Islet of Langerhans (tissue), 1 donor: ENCODE measurements around the gene GPC6.
A peak's percentile ranks its signal among the peaks of the same experiment; 100 is the strongest.

Experiments
- FAIRE-seq: peaks from one replicate; lab custom pipeline; 2011; peaks lifted over from hg19 to GRCh38; lab: Jason Lieb, UNC

GPC6 gene

DNA sequence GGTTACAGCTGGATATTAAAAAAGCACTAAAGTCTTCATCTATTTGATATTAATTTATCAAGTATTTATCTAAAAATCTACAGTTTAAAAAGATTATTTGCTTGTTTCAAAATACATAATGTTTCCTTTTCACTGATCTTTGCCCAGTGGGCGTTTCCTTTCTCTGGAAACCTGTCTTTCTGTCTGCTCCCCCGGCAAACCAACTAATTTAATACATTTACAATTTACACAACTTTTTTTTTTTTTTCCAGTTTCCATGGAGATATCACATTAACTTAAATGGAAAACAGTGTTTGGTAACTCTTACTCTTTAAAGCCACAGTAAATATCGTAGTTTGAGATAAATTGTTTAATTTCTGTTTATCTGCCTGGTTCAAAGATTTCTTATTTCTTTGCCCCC, 5.3 kb downstream of the GPC6 start:
- FAIRE-seq: no peak

GRCh38 chr13:93233997-93234416, 7.4 kb downstream of the GPC6 start:
- FAIRE-seq: no peak

- no peak for FAIRE-seq
Observed at GRCh38 chr13:93234459-93234858, 7.9 kb downstream of the GPC6 start.

GRCh38 chr13:93235258-93236015, 8.8 kb downstream of the GPC6 start:
- FAIRE-seq: no peak

GRCh38 chr13:93238711-93239110, 12.1 kb downstream of the GPC6 start:
- no peak for FAIRE-seq

DNA sequence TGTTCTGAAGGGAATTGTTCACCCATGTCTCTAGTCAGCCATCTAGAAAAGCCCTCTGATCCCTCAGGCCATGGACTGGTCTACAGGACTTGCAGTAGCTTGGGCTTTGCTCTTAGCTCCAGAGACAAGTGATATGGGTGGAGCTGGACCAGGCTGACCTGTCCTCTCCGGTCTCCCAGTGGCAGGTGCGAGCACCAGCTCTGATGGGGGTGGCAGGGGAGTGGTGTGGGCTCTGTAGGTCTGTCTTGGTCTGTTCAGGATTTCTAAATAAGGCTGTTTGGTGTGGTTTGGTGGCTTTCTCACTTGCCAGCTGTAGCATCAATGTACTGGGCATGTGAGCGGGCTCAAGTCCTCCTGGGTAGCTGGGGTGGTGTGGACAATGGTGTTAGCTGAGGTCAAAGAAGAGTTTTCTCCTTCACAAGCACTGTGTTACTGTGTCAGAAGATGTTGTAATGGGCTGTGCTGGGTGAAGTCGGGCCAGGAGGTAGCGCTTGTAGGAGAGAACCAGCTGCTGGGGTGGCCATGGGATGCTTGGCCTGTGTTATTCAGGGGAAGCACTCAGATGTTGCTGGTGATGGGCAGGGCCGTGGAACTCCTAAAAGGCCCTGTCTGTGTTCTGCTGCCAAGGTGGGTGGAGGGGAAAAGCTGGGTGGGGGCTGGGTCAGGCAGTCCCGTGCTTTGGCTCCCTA, 16.9 kb downstream of the GPC6 start:
- FAIRE-seq: no peak

- no peak for FAIRE-seq
Observed at GRCh38 chr13:93244141-93244917, 17.7 kb downstream of the GPC6 start.

- FAIRE-seq: no peak
Observed at GRCh38 chr13:93244918-93245280, 18.3 kb downstream of the GPC6 start.

GRCh38 chr13:93246069-93246468, 19.5 kb downstream of the GPC6 start:
- no peak for FAIRE-seq

DNA sequence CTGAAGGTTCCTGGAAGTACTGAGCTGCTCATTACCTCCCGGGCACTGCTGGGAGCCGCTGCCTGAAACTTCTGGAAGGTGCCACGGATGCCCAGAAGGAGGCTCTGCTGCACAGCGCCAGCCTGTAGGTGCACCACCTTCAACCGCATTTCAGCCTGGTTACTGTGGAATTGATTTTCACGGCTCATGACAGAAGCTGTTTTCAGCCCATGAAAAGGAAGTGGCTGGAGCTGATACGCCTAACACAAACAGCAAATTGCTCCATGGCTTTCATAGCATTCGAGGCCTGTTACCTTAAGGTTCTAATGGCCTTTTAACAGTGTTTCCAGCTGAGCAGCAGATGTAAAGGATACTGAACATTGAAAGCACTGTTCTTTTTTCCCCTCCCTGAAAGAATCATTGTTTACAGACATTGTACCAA, 22.0 kb downstream of the GPC6 start:
- FAIRE-seq: peak; percentile 95

- peak; percentile 83 for FAIRE-seq
Observed at GRCh38 chr13:93249364-93250306, 23.0 kb downstream of the GPC6 start.

DNA sequence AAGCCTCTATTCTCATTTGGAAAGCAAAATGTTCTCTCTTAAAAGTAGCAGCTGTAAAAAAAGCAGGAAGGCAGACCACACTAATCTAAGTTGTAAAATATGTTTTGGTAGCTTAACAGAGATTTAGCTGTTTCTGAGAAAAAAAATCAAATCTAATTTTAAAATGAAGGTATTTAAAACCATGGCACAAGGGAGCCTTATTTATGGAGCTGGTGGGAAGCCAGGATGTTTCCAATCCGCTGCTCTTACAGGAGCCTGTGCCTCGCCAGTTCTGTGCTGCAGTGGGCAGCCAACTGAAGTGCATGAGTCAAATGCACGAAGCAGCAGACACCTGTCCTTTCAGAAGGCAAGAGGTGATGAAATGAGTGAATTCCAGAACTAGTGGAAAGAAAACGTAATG, 28.2 kb downstream of the GPC6 start:
- FAIRE-seq: peak; percentile 75

- no peak for FAIRE-seq
Observed at GRCh38 chr13:93256998-93257397, 30.4 kb downstream of the GPC6 start.

- peak; percentile 13 for FAIRE-seq
Observed at GRCh38 chr13:93259527-93260080, 33.0 kb downstream of the GPC6 start.

DNA sequence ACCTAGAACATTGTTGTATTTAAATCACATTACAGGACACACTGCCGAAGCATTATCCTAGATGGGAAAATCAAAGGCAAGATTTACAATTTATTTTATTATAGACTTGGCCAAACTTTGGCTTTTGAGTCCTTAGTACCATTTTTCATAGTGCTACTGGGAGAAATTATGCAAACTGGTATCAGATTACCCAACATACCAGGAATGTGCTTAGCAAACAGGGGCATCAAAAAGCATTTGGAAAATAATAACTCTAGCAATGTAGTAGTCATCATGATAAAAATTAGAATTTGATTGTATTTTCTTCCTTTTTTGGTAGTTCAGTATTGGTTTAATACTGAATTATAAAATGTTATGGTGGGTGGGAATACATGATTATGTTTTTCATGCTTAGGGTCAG, 34.0 kb downstream of the GPC6 start:
- no peak for FAIRE-seq

- no peak for FAIRE-seq
Observed at GRCh38 chr13:93262729-93263345, 36.2 kb downstream of the GPC6 start.

DNA sequence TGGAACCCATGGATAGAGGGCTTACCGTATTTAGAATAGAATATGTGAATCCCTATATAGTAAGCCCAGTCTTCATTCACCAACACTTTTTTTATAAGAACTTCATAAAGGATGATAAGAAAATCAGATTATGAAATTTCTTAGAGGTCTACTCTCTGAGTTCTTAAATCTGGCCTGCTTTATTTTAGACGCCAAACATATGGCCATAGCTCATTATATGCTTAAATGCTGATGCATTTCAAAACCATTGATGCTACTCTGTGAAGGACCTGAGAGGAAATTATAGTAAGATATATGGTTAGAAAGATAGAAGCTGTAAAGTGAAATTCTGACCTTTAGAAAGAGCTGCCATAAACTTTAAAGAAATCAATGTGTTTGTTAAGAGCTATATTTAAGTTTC, 38.3 kb downstream of the GPC6 start:
- FAIRE-seq: no peak

DNA sequence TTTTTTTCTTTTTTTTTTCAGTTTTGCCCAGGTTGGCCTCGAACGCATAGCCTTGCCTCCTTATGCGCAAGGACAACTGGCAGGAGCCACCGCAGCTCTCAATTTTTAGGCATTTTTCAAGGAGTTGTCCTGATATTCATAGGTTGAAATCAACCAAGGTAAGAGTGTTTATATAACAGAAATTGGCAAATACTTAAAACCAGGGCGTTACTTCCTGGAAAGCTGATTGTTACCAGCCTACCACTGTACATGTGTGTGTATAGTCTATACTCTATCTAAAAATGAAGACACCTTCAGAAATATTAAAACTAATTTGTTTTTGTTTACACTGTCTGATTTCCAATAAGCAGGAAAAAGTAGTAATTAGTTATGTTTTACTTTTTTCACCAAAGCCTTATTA, 39.2 kb downstream of the GPC6 start:
- no peak for FAIRE-seq

GRCh38 chr13:93266681-93267080, 40.1 kb downstream of the GPC6 start:
- FAIRE-seq: no peak

DNA sequence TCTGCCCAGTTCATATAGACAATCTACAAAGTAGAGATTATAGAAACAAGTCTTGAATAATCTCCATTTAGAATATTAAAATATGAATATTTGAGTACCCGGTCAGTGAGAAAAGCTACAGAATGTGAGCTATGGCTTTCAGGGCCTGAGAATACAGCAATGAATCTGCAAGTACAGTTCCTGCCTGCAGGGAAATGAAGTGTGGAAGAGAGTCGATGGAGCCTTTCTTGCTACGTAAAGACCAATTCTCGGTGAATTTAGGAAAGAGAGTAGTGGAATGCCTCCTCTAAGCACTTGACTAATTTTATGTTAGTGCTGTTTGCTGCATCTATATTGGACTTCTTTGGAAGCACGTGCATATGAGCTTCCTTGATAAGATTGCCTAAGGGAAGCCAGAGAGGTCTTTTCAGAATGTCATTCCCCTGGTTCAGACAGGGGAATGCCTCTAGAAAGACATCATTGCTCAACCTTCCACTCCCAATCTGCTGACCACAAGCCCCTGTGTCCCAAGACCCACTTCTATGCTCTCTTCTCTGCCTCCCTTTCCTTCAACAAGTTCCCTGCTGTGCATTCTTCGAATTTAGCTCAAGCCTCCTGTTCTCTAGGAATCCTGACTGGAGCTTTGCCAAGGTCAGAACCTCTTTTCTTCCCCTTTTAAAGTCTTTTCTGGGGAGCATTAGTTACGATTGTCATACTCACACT, 41.9 kb downstream of the GPC6 start:
- FAIRE-seq: no peak
